ENCODE data around the gene SH2B2. TPM values are rescaled to one million over a fixed set of nuclear protein-coding genes. Genes with fewer than 3 reads are reported as not detected.

The SH2B2 gene
- polyA plus RNA-seq, 1 experiment, result 0.52 TPM

DNA sequence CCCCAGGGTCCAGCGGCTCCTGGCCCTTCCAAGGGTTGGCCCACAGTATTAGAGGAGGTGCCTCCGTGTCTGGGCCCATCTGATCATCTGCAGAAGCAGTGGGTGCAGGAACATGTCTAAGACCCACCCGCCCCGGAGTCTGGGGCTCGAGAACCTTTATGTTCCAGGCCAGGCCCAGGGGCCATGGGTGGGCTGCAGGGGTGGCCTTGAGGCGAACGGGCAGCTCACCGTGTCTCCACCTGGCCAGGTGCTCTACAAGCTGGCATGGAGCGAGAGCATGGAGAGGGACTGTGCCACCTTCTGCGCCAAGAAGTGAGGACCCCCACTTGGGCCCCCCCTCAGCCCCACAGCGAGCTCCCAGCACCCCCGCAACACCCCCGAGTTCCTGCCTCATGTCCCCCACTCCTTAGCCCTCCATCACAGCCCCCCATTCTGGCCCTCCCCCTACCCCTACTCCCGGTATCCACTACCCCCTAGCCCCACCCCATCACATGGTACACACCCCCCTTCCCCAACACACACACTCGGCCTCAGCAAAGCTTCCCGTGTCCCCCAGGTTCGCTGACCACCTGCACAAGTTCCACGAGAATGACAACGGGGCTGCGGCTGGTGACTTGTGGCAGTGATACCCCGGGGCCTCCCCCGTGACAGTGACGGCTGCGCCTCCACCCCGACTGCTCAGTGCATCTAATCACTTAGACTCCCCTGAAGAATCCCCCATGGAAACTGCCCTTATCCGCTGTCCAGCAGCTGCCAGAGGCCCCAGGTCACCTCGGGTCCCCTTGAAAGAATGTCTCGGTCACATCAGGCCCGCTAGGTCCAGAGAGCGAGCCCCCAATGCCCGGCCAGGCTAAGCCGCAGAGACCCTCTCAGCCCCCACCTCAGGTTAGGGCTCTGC, 4.0 kb upstream of the SH2B2 start:
- no peak for DNase-seq (ENCODE audit: low read depth, low spot score)
- H3K4me3 ChIP-seq (ENCODE audit: low read depth, low read length), result no peak overlapping the region
- H3K27ac ChIP-seq (ENCODE audit: low read depth, low read length), result no peak overlapping the region
- POLR2A ChIA-PET, result no interaction called here
- H3K27me3 ChIP-seq (ENCODE audit: control insufficient read depth, insufficient read depth, low read length), result no peaks in the 10 kb centered on the region
- H3K9me3 ChIP-seq (ENCODE audit: control insufficient read depth, insufficient read depth, low read length), result no peaks in the 10 kb centered on the region; the same call in 1 of the 2 replicates
- TF ChIP-seq, protein P1, sequence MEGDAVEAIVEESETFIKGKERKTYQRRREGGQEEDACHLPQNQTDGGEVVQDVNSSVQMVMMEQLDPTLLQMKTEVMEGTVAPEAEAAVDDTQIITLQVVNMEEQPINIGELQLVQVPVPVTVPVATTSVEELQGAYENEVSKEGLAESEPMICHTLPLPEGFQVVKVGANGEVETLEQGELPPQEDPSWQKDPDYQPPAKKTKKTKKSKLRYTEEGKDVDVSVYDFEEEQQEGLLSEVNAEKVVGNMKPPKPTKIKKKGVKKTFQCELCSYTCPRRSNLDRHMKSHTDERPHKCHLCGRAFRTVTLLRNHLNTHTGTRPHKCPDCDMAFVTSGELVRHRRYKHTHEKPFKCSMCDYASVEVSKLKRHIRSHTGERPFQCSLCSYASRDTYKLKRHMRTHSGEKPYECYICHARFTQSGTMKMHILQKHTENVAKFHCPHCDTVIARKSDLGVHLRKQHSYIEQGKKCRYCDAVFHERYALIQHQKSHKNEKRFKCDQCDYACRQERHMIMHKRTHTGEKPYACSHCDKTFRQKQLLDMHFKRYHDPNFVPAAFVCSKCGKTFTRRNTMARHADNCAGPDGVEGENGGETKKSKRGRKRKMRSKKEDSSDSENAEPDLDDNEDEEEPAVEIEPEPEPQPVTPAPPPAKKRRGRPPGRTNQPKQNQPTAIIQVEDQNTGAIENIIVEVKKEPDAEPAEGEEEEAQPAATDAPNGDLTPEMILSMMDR (IDR thresholded peaks at IDR 0.05; ENCODE audit: low read depth, low read length), result no peak
- CTCF ChIA-PET, result no interaction called here

GRCh38 chr7:102283477-102284189, 3.0 kb upstream of the SH2B2 start:
- CTCF ChIA-PET, result no interaction called here
- no peak for DNase-seq (ENCODE audit: low read depth, low spot score)

DNA sequence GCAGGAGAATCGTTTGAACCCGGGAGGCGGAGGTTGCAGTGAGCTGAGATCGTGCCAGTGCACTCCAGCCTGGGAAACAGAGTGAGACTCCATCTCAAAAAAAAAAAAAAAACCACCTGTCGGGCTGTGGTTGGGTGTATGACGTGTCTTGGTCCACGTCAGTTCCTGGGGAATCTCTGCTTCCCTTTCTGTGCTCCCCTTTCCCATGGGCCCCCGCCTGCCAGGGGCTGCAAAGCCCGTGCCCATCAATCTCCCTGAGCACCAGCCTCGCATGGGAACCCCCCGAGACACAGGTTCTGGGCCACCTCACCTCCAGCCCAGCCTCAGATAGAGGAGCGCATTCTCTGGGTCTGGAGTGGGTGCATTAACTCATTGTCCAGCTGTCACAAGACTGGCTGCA, 2.3 kb upstream of the SH2B2 start:
- ChIA-PET CTCF (no interaction called here), POLR2A (no interaction called here)
- Histone ChIP-seq H3K9me3 (ENCODE audit: control insufficient read depth, insufficient read depth, low read length) (no peaks in the 10 kb centered on the region; the same call in 1 of the 2 replicates), H3K27me3 (ENCODE audit: control insufficient read depth, insufficient read depth, low read length) (no peaks in the 10 kb centered on the region), H3K4me3 (ENCODE audit: low read depth, low read length) (no peak overlapping the region), H3K27ac (ENCODE audit: low read depth, low read length) (no peak overlapping the region)
- TF ChIP-seq, protein P1 (IDR thresholded peaks at IDR 0.05; ENCODE audit: low read depth, low read length), result no peak
- no peak for DNase-seq (ENCODE audit: low read depth, low spot score)

More at GRCh38 chr7:102283477-102284189, 3.0 kb upstream of the SH2B2 start:
- Histone ChIP-seq H3K27ac (ENCODE audit: low read depth, low read length) (no peak overlapping the region), H3K27me3 (ENCODE audit: control insufficient read depth, insufficient read depth, low read length) (no peaks in the 10 kb centered on the region), H3K9me3 (ENCODE audit: control insufficient read depth, insufficient read depth, low read length) (no peaks in the 10 kb centered on the region; the same call in 1 of the 2 replicates), H3K4me3 (ENCODE audit: low read depth, low read length) (no peak overlapping the region)
- TF ChIP-seq, protein P1 (IDR thresholded peaks at IDR 0.05; ENCODE audit: low read depth, low read length), result no peak
- POLR2A ChIA-PET, result no interaction called here

GRCh38 chr7:102284891-102285539, 1.7 kb upstream of the SH2B2 start:
- Histone ChIP-seq H3K9me3 (ENCODE audit: control insufficient read depth, insufficient read depth, low read length) (no peaks in the 10 kb centered on the region; the same call in 1 of the 2 replicates), H3K4me3 (ENCODE audit: low read depth, low read length) (no peak overlapping the region), H3K27me3 (ENCODE audit: control insufficient read depth, insufficient read depth, low read length) (no peaks in the 10 kb centered on the region), H3K27ac (ENCODE audit: low read depth, low read length) (no peak overlapping the region)
- DNase-seq (ENCODE audit: low read depth, low spot score), result no peak
- TF ChIP-seq, protein P1 (IDR thresholded peaks at IDR 0.05; ENCODE audit: low read depth, low read length), result no peak
- CTCF ChIA-PET, result no interaction called here
- POLR2A ChIA-PET, result no interaction called here

Measured in AG04450 (cell line).